H9 (cell line): ENCODE measurements around the gene SPRED2. TPM values are rescaled to one million over a fixed set of nuclear protein-coding genes. Genes with fewer than 3 reads are reported as not detected.

Experiments
- DNase-seq: peaks from one replicate; pipeline ENCODE4 v3.0.0-alpha.2; 2017
- H2AFZ ChIP-seq: one replicate; pipeline ENCODE4 v1.6.1; 2013; ENCODE audit warnings: mild to moderate bottlenecking, low read length, control low read depth, moderate library complexity
- H2AK5ac ChIP-seq: 2 replicates; pipeline ENCODE4 v1.6.1; 2013; ENCODE audit warnings: low read length, control low read depth, mixed read lengths; ENCODE audit not compliant: insufficient read length
- H2BK120ac ChIP-seq: one replicate; pipeline ENCODE4 v1.6.1; 2013; ENCODE audit warnings: low read depth, mild to moderate bottlenecking, low read length, control low read depth, inconsistent platforms; ENCODE audit not compliant: poor library complexity, severe bottlenecking
- H2BK12ac ChIP-seq: 2 replicates; pipeline ENCODE4 v1.6.1; 2013; ENCODE audit warnings: low read length, control low read depth, mixed read lengths, low read depth; ENCODE audit not compliant: insufficient read length
- H2BK15ac ChIP-seq: 2 replicates; pipeline ENCODE4 v1.6.1; 2013; ENCODE audit warnings: low read depth, low read length, control low read depth
- H2BK20ac ChIP-seq: one replicate; pipeline ENCODE4 v1.6.1; 2013; ENCODE audit warnings: low read depth, mild to moderate bottlenecking, low read length, control low read depth, inconsistent platforms; ENCODE audit not compliant: poor library complexity, severe bottlenecking
- H2BK5ac ChIP-seq: 2 replicates; pipeline ENCODE4 v1.6.1; 2013; ENCODE audit warnings: low read length, control low read depth, mixed read lengths; ENCODE audit not compliant: insufficient read length
- H3K14ac ChIP-seq: 2 replicates; pipeline ENCODE4 v1.6.1; 2013; ENCODE audit warnings: low read length, control low read depth; ENCODE audit not compliant: insufficient read depth
- H3K18ac ChIP-seq: 2 replicates; pipeline ENCODE4 v1.6.1; 2013; ENCODE audit warnings: low read depth, mild to moderate bottlenecking, mixed read lengths, low read length, control low read depth; ENCODE audit not compliant: insufficient read length
- H3K23ac ChIP-seq: 2 replicates; pipeline ENCODE4 v1.6.1; 2013; ENCODE audit warnings: low read length, control low read depth, mixed read lengths, low read depth; ENCODE audit not compliant: insufficient read length
- H3K23me2 ChIP-seq: 2 replicates; pipeline ENCODE4 v1.6.1; 2013; ENCODE audit warnings: low read depth, mild to moderate bottlenecking, mixed read lengths, low read length, control low read depth; ENCODE audit not compliant: insufficient read length, poor library complexity, severe bottlenecking
- H3K27ac ChIP-seq: 2 replicates; pipeline ENCODE4 v1.5.1; 2013; ENCODE audit warnings: low read length, control low read depth, mixed read lengths, low read depth; ENCODE audit not compliant: insufficient read length
- H3K27me3 ChIP-seq: 2 replicates; pipeline ENCODE4 v1.6.1; 2013; ENCODE audit warnings: low read length, control low read depth, inconsistent platforms; ENCODE audit not compliant: insufficient read depth
- H3K4ac ChIP-seq: 2 replicates; pipeline ENCODE4 v1.6.1; 2013; ENCODE audit warnings: low read depth, mild to moderate bottlenecking, control low read depth, inconsistent platforms, low read length, moderate library complexity
- H3K4me1 ChIP-seq: 2 replicates; pipeline ENCODE4 v1.6.1; 2013; ENCODE audit warnings: low read length, control low read depth, inconsistent platforms; ENCODE audit not compliant: insufficient read depth
- H3K4me2 ChIP-seq: 2 replicates; pipeline ENCODE4 v1.6.1; 2013; ENCODE audit warnings: low read length, control low read depth, mixed read lengths; ENCODE audit not compliant: insufficient read length, insufficient read depth
- H3K56ac ChIP-seq: 2 replicates; pipeline ENCODE4 v1.6.1; 2013; ENCODE audit warnings: low read depth, mild to moderate bottlenecking, mixed read lengths, low read length, control low read depth; ENCODE audit not compliant: insufficient read length
- H3K79me1 ChIP-seq: 2 replicates; pipeline ENCODE4 v1.6.1; 2013; ENCODE audit warnings: low read depth, mild to moderate bottlenecking, moderate library complexity, low read length, control low read depth, inconsistent platforms; ENCODE audit not compliant: insufficient read depth, poor library complexity, severe bottlenecking
- H3K79me2 ChIP-seq: 2 replicates; pipeline ENCODE4 v1.6.1; 2013; ENCODE audit warnings: low read length, control low read depth, inconsistent platforms; ENCODE audit not compliant: insufficient read depth
- H3K9ac ChIP-seq: 2 replicates; pipeline ENCODE4 v1.6.1; 2013; ENCODE audit warnings: low read length, control low read depth, mixed read lengths; ENCODE audit not compliant: insufficient read length; ENCODE audit errors: extremely low read depth
- H3K9me3 ChIP-seq: one replicate; pipeline ENCODE4 v1.6.1; 2013; ENCODE audit warnings: low read depth, low read length, inconsistent platforms; ENCODE audit not compliant: control insufficient read depth
- H3T11ph ChIP-seq: one replicate; pipeline ENCODE4 v1.6.1; 2013; ENCODE audit warnings: mild to moderate bottlenecking, low read length, control low read depth, inconsistent platforms
- H4K20me1 ChIP-seq: one replicate; pipeline ENCODE4 v1.6.1; 2013; ENCODE audit not compliant: control insufficient read depth, insufficient read length, insufficient read depth
- H4K5ac ChIP-seq: 2 replicates; pipeline ENCODE4 v1.6.1; 2013; ENCODE audit warnings: low read depth, mild to moderate bottlenecking, mixed read lengths, low read length, control low read depth; ENCODE audit not compliant: insufficient read length
- H4K8ac ChIP-seq: replicated peaks from 2 replicates; pipeline ENCODE4 v1.6.1; 2013; ENCODE audit warnings: low read length, control low read depth, mixed read lengths, low read depth; ENCODE audit not compliant: insufficient read length
- H4K91ac ChIP-seq: 2 replicates; pipeline ENCODE4 v1.6.1; 2013; ENCODE audit warnings: low read depth, mild to moderate bottlenecking, moderate library complexity, mixed read lengths, low read length, control low read depth; ENCODE audit not compliant: insufficient read length
- H3K27ac Mint-ChIP-seq, 3 experiments: 2 replicates in 2 of 3; 3 replicates in 1 of 3; pipeline ENCODE4 v1.8.0; 2020 to 2021; ENCODE audit warnings: mixed read lengths in 3 of 3, mild to moderate bottlenecking in 1 of 3, moderate library complexity in 1 of 3
- H3K27me3 Mint-ChIP-seq: 2 replicates; pipeline ENCODE4 v1.8.0; 2021; ENCODE audit warnings: low read depth, mild to moderate bottlenecking, moderate library complexity, mixed read lengths
- H3K36me3 Mint-ChIP-seq, 3 experiments: 2 replicates in 2 of 3; 3 replicates in 1 of 3; pipeline ENCODE4 v1.8.0; 2020 to 2021; ENCODE audit warnings: low read depth in 3 of 3, mixed read lengths in 3 of 3; ENCODE audit not compliant: insufficient read depth in 1 of 3
- H3K4me1 Mint-ChIP-seq, 2 experiments: 2 replicates each; pipeline ENCODE4 v1.8.0; 2020; ENCODE audit warnings: mixed read lengths in 2 of 2
- H3K4me3 Mint-ChIP-seq, 2 experiments: 2 replicates in 1 of 2; 3 replicates in 1 of 2; pipeline ENCODE4 v1.8.0; 2020 to 2021; ENCODE audit warnings: mild to moderate bottlenecking in 2 of 2, mixed read lengths in 2 of 2, moderate library complexity in 1 of 2
- H3K9me3 Mint-ChIP-seq, 2 experiments: 2 replicates in 1 of 2; 3 replicates in 1 of 2; pipeline ENCODE4 v1.8.0; 2020; ENCODE audit warnings: mild to moderate bottlenecking in 2 of 2, mixed read lengths in 2 of 2, moderate library complexity in 1 of 2
- WGBS: extraction: QIAGEN DNeasy Blood & Tissue Kit; methylation state at CpG from one replicate; pipeline ENCODE4 v1.1.7; 2013; ENCODE audit warnings: missing lambda C conversion rate, low lambda C conversion rate, mixed read lengths; ENCODE audit not compliant: insufficient read length; ENCODE audit errors: extremely low coverage; 5-methylcytosine and 5-hydroxymethylcytosine counted together
- total RNA-seq: library from RNA; stranded (reverse); gene quantifications from 2 replicates; pipeline ENCODE4 v1.2.1, GENCODE V29; 2021
- TF ChIP-seq, protein P1 (sequence below): fragments of 200-600 bp; sonication (generic); conservative IDR thresholded peaks from 3 replicates; pipeline ENCODE4 v1.8.0; 2021; ENCODE audit warnings: antibody characterized with exemption, mild to moderate bottlenecking

SPRED2 gene
- total RNA-seq, 1 experiment from 2014 or later = 23.5 TPM

DNA sequence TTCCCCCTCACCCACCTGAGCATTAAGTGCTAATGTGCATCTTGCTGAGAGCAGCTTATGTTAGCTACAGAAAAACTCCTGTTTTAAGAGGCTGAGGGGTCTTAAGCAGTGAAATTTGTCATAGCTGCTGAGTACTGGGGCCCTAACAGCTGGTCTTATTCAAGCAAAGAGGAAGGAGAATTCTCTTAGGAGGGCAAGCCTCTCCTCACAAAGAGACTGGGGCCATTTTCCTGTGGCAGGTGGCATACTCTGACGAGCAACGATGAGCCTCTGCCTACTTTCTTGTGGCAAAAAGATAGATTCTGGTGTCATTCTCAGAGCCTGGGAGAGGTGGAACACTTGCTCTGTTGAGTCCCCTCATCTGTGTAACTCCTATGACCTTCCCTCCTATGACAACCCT is 53.2 kb downstream of the SPRED2 start:
- no peaks in the 10 kb centered on the region for H3K27me3 ChIP-seq
- no peak overlapping the region for H3K18ac ChIP-seq
- H3K56ac ChIP-seq = no peak overlapping the region
- no peak overlapping the region for H3K27ac ChIP-seq
- Mint-ChIP-seq H3K36me3 (no peaks in the 10 kb centered on the region), H3K4me3 (no peak overlapping the region), H3K4me1 (peaks cover 15 to 25% of the 10 kb centered on the region in 2 experiments), H3K9me3 (no peaks in the 10 kb centered on the region), H3K27me3 (peaks cover 3% of the 10 kb centered on the region; the same call in 1 of the 2 replicates), H3K27ac (no peak overlapping the region)
- H2BK15ac ChIP-seq = no peak overlapping the region
- no CpG with 5 or more reads among the region's 2 CpGs for WGBS
- no peak overlapping the region for H3K23ac ChIP-seq
- H4K91ac ChIP-seq = no peak overlapping the region
- no peaks in the 10 kb centered on the region for H3K23me2 ChIP-seq
- no peak overlapping the region for H3K4me2 ChIP-seq
- no peaks in the 10 kb centered on the region for H3K79me1 ChIP-seq
- H2AFZ ChIP-seq = no peak overlapping the region
- no peak overlapping the region for H2BK5ac ChIP-seq
- no peak overlapping the region for H3T11ph ChIP-seq
- peaks cover 7% of the 10 kb centered on the region; the same call in 1 of the 2 replicates for H3K4me1 ChIP-seq
- H4K8ac ChIP-seq = no peak overlapping the region
- H2BK20ac ChIP-seq = no peak overlapping the region
- no peak overlapping the region for H3K4ac ChIP-seq
- H4K5ac ChIP-seq = no peak overlapping the region
- H3K9me3 ChIP-seq = no peaks in the 10 kb centered on the region
- no peak overlapping the region for H2AK5ac ChIP-seq
- no peaks in the 10 kb centered on the region for H4K20me1 ChIP-seq
- DNase-seq = no peak
- TF ChIP-seq, protein P1, sequence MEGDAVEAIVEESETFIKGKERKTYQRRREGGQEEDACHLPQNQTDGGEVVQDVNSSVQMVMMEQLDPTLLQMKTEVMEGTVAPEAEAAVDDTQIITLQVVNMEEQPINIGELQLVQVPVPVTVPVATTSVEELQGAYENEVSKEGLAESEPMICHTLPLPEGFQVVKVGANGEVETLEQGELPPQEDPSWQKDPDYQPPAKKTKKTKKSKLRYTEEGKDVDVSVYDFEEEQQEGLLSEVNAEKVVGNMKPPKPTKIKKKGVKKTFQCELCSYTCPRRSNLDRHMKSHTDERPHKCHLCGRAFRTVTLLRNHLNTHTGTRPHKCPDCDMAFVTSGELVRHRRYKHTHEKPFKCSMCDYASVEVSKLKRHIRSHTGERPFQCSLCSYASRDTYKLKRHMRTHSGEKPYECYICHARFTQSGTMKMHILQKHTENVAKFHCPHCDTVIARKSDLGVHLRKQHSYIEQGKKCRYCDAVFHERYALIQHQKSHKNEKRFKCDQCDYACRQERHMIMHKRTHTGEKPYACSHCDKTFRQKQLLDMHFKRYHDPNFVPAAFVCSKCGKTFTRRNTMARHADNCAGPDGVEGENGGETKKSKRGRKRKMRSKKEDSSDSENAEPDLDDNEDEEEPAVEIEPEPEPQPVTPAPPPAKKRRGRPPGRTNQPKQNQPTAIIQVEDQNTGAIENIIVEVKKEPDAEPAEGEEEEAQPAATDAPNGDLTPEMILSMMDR = no peak
- H2BK12ac ChIP-seq = no peak overlapping the region
- no peak overlapping the region for H2BK120ac ChIP-seq
- no peaks in the 10 kb centered on the region for H3K79me2 ChIP-seq
- H3K9ac ChIP-seq = no peak overlapping the region
- H3K14ac ChIP-seq = no peak overlapping the region
